ENCODE results near the gene LGALS7. TPM values are rescaled to one million over a fixed set of nuclear protein-coding genes. Genes with fewer than 3 reads are reported as not detected.

Gene LGALS7
- polyA plus RNA-seq, 1 experiment = not detected

DNA sequence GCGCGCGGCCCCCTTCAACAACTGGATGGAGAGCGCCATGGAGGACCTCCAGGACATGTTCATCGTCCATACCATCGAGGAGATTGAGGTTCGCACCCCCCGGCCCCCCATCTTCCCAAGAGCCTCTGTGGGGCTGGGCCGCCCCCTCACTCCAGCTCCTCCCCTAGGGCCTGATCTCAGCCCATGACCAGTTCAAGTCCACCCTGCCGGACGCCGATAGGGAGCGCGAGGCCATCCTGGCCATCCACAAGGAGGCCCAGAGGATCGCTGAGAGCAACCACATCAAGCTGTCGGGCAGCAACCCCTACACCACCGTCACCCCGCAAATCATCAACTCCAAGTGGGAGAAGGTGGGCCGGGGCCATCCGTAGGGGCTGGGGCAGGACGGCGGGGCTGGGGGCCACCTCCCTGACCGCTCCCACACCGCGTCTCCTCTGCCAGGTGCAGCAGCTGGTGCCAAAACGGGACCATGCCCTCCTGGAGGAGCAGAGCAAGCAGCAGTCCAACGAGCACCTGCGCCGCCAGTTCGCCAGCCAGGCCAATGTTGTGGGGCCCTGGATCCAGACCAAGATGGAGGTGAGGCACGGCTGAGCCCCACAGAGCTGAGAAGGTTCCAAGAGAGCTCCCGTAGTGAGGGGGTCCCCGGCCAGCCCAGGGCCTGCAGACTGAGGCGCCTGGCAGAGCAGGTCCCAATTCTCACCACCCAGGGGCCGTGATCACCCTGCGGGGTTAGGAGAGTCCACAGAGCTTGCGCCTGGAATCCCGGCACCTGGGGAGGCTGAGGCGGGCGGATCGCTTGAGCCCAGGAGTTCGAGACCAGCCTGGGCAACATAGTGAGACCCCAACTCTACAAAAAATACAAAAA, 49.1 kb downstream of the LGALS7 start:
- Histone ChIP-seq H3K27me3 (ENCODE audit: control insufficient read depth, insufficient read depth, low read length) (no peaks in the 10 kb centered on the region), H3K36me3 (ENCODE audit: control insufficient read depth, insufficient read depth, low read length) (peaks cover 84% of the 10 kb centered on the region), H3K4me3 (ENCODE audit: low read depth, low read length) (no peak overlapping the region)
- ChIA-PET CTCF (interaction anchor here (1.0 to 1.4 kb wide), 2 partner anchors 10 to 87 kb away, joined by 3 read pairs; no protein-coding TSS in a partner anchor), POLR2A (interaction anchor here (0.5 to 0.7 kb wide), 2 partner anchors 10 to 74 kb away, joined by 3 read pairs; no protein-coding TSS in a partner anchor)
- DNase-seq (ENCODE audit: low read depth) = no peak
- no peak for TF ChIP-seq CTCF (IDR thresholded peaks at IDR 0.05; ENCODE audit: insufficient read depth, low read depth, low read length)

- POLR2A ChIA-PET = interaction anchor here (0.5 kb wide), 1 partner anchor 74 kb away, joined by 3 read pairs; no protein-coding TSS in a partner anchor
- Histone ChIP-seq H3K27me3 (ENCODE audit: control insufficient read depth, insufficient read depth, low read length) (no peaks in the 10 kb centered on the region), H3K4me3 (ENCODE audit: low read depth, low read length) (no peak overlapping the region), H3K36me3 (ENCODE audit: control insufficient read depth, insufficient read depth, low read length) (peaks cover 84% of the 10 kb centered on the region)
- CTCF ChIA-PET = interaction anchor here (0.6 to 1.8 kb wide), 3 partner anchors 75 to 207 kb away, joined by 3 to 5 read pairs (median 3); partner anchors contain the start of genes MRPS12 and SARS2
- no peak for DNase-seq (ENCODE audit: low read depth)
- no peak for TF ChIP-seq CTCF (IDR thresholded peaks at IDR 0.05; ENCODE audit: insufficient read depth, low read depth, low read length)
Measured at GRCh38 chr19:38723606-38723965, 49.7 kb downstream of the LGALS7 start.

GRCh38 chr19:38722947-38723605, 50.2 kb downstream of the LGALS7 start:
- no peak overlapping the region for H3K4me3 ChIP-seq (ENCODE audit: low read depth, low read length)
- ChIA-PET POLR2A (interaction anchor here (0.5 to 0.6 kb wide), 2 partner anchors 52 to 73 kb away, joined by 3 to 6 read pairs; no protein-coding TSS in a partner anchor), CTCF (interaction anchor here (0.6 to 1.8 kb wide), 3 partner anchors 74 to 207 kb away, joined by 3 to 5 read pairs (median 4); partner anchors contain the start of genes MRPS12 and SARS2)
- TF ChIP-seq CTCF (IDR thresholded peaks at IDR 0.05; ENCODE audit: insufficient read depth, low read depth, low read length) = no peak
- no peak for DNase-seq (ENCODE audit: low read depth)
- H3K36me3 ChIP-seq (ENCODE audit: control insufficient read depth, insufficient read depth, low read length) = peaks cover 83% of the 10 kb centered on the region
- no peaks in the 10 kb centered on the region for H3K27me3 ChIP-seq (ENCODE audit: control insufficient read depth, insufficient read depth, low read length)

- TF ChIP-seq CTCF (IDR thresholded peaks at IDR 0.05; ENCODE audit: insufficient read depth, low read depth, low read length) = no peak
- POLR2A ChIA-PET = interaction anchor here (0.6 kb wide), 1 partner anchor 51 kb away, joined by 6 read pairs; no protein-coding TSS in a partner anchor
- no peak for DNase-seq (ENCODE audit: low read depth)
- H3K36me3 ChIP-seq (ENCODE audit: control insufficient read depth, insufficient read depth, low read length) = peaks cover 84% of the 10 kb centered on the region
- no peaks in the 10 kb centered on the region for H3K27me3 ChIP-seq (ENCODE audit: control insufficient read depth, insufficient read depth, low read length)
- H3K4me3 ChIP-seq (ENCODE audit: low read depth, low read length) = no peak overlapping the region
- CTCF ChIA-PET = interaction anchor here (1.5 to 1.8 kb wide), 2 partner anchors 85 to 208 kb away, joined by 4 to 5 read pairs; partner anchors contain the start of genes MRPS12 and SARS2
Measured at GRCh38 chr19:38721979-38722773, 51.1 kb downstream of the LGALS7 start.
